HG03095 (cell line): ENCODE measurements around the gene CRAT.

ENCODE experiments used
- ATAC-seq: cut with Tn5 transposase; IDR thresholded peaks from one replicate; pipeline ENCODE4 v1.9.1; 2021; ENCODE audit warnings: moderate library complexity; ENCODE audit not compliant: unreplicated experiment

Gene CRAT

GRCh38 chr9:129094387-129095169 lies 16.0 kb downstream of the CRAT start:
- ATAC-seq, result no peak

- ATAC-seq, result no peak
Observed at GRCh38 chr9:129093602-129094386, 16.8 kb downstream of the CRAT start.

DNA sequence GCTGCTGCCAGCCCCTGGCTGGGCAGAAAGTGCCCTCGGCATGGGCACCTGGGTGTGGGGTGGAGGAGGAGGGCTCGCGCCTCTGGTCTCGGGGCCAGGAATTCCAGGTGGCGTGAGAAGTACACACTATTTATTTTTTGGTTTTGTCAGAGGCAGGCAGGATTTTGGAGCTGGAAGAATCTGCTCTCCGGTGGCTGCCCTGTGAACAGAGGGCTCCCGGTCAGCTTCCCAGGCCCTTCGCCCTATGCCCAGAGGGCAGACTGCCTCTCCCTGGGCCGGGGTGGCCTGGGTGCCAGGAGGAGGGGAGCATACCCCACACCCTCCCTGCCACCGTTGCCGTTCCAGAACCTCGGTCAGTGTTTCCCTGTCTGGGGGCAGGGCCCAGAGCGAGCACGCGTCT lies 21.3 kb downstream of the CRAT start:
- ATAC-seq, result no peak

DNA sequence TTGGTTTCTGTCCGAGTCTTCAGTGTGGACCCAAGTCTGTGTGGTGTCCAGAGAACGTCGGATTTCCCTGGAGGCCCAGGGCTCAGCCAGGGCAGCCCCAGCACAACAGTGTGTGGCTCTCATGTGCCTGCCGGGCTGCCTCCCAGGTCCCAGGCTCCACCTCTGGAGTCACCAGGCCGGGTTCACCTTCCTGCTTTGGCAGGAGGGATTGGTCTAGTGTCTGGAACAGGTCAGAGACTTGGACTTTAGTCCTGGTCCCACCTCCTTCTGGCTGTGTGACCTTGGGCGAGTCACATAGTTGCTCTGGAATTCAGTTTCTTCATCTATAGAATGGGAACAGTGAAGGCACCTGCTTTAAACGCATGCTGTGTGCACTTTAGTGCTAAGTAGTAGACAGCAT lies 26.5 kb downstream of the CRAT start:
- ATAC-seq, result no peak

DNA sequence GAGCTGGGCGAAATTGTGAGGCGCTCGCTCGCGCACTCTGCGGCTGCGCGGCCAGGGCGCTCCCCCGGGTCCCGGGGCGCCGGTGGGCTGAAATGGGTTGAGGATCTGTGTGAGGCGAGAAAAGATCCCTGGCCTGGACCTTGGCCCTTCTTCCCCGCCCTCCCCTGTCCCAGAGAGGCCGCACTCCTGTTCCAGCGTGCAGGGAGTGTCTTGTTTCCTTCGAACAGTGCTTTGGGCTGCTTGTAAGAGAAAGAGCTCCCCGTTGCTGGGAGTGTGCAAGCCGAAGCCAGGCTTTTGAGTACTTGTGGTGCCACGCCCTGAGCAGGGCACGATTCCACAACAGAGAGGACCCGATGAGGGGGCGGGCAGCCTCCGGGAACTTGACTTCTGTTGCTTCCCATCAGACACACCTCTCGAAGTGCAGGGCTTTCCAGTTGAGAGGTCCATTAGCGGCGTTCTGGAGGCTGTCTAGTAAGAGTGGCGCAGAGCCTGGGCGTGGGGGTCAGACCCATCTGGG lies 29.1 kb downstream of the CRAT start:
- no peak for ATAC-seq

- peak; percentile 94 for ATAC-seq
Observed at GRCh38 chr9:129080601-129081387, 29.8 kb downstream of the CRAT start, which contains the start of gene DOLPP1. TSS of gene DOLPP1 (plus strand) at chr9:129081111. CDS start at chr9:129081132, 21 bp downstream.

DNA sequence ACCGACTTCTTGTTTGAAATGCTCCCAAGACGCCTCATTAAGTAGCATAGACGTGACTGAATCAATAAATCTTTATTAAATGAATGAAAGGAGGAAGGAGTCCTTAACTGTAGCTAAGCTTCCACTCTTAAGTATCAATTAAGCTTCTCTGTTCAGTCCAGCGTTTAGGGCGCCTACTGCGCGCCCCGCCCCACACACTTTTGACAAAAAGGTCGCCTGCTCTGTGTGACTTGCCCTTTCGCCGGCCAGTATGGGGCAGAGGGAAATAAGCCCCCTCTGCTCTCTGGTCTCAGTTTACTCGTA lies 30.3 kb downstream of the CRAT start:
- ATAC-seq, result no peak

DNA sequence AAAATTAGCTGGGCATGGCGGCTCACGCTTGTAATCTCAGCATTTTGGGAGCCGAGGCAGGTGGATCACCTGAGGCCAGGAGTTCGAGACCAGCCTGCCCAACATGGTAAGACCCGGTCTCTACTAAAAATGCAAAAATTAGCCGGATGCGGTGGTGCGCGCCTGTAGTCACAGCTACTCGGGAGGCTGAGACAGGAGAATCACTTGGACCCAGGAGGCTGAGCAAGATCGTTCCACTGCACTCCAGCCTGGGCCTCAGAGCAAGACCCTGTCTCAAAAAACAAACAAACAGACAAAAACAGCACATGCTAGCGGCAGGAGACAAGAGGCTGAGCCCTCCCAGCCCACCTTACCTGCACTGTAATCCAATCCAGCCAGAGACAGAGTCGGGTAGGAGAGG lies 30.8 kb downstream of the CRAT start:
- ATAC-seq, result no peak

DNA sequence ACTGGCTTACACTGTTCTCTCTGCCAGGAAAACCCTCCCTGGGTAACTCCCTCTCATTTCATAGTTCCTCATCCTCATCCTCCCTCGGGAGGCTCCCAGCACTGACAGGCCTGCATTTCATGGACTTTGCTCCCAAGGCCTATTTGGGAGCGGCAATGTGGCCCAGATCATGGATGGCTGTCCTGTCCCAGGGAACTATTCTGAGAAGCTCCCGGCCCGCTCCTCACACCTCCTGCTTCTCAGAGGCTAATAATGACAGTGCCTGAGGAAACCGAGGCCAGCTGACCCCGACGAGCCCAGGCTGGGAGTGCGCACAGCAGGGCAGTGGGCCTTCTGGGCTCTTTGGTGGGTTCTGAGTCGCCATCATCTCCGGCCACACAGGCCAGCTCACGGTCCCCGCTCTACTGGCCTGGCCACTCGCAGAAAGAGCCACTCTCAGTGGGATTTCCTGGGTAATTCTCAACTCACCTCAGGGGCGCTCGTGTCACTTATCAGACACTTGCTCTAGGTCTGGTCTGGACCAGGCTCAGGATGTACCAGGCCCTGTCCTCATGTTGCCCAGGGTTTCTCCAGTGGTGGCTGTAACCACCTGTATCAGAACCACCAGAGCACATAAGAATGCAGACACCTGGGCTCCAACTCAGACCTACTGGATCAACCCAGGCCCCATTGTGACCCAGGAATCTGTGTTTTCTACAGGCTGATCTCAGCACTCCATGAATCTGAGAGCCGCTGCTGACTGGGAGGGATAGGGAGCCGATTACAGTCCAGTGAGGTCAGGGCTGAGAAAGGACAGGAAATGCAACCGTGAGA lies 31.7 kb downstream of the CRAT start:
- no peak for ATAC-seq

DNA sequence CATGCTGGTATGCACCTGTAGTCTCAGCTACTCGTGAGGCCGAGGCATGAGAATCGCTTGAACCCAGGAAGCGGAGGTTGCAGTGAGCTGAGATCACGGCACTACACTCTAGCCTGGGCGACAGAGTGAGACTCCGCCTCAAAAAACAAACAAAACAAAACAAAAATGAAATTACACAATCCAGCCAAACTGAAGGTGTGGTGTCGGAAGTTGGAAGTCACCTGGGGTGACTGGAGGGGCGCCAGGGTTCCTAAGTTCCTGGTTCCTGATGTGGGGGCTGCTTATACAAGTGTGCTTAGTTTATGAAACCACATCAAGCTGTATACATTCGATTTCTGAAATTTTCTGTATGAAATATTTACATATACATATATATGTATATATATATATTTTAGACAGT lies 33.4 kb downstream of the CRAT start:
- ATAC-seq, result no peak

- ATAC-seq, result no peak
Observed at GRCh38 chr9:129076640-129077037, 34.0 kb downstream of the CRAT start.

GRCh38 chr9:129075996-129076639 lies 34.5 kb downstream of the CRAT start:
- ATAC-seq, result no peak

DNA sequence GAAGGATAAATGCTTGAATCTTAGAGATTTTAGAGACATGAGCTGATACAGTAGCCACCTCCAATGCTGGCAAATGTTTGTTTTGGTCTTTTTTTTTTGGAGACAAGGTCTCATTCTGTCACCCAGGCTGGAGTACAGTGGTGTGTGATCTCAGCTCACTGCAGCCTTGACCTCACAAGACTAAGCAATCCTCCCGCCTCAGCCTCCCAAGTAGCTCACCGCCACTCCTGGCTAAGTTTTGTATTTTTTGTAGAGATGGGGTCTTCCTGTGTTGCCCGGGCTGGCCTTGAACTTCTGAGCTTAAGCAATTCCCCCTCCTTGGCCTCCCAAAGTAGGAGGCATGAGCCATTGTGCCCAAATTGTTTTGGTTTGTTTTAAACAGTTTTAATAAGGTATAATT lies 36.5 kb downstream of the CRAT start:
- ATAC-seq, result no peak

GRCh38 chr9:129073404-129073803 lies 37.2 kb downstream of the CRAT start:
- ATAC-seq, result no peak

- no peak for ATAC-seq
Observed at GRCh38 chr9:129072171-129072570, 38.4 kb downstream of the CRAT start.

- no peak for ATAC-seq
Observed at GRCh38 chr9:129071526-129072126, 39.0 kb downstream of the CRAT start.

- ATAC-seq, result no peak
Observed at GRCh38 chr9:129070696-129071525, 39.7 kb downstream of the CRAT start.

GRCh38 chr9:129069862-129070641 lies 40.5 kb downstream of the CRAT start:
- ATAC-seq, result no peak
